ENCODE measurements around the gene ALDH1A3. TPM values are rescaled to one million over a fixed set of nuclear protein-coding genes. Genes with fewer than 3 reads are reported as not detected.

ALDH1A3 gene
- polyA plus RNA-seq, 3 donors = 3.3 to 4.7 (median 4.3) TPM

DNA sequence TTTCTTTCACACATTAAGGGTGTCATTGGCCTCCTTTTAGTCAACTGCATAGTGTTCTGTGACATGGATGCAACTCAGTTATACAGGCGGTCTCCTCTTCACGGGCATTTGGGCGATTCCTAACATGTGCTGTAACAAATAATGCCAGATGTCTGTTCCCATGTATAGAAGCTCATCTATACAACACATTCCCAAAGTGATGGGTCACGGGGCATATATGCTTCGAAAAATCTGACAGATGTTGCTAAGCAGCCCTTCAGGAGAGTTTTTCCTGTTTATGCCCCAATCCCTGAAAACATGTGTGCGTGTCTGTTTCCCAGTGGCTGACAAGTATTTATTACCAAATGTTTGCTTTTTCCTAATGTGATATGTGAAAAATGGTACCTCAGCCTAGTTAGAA is 65.4 kb downstream of the ALDH1A3 start:
- DNase-seq (ENCODE audit: low read depth in 3 of 3, low spot score in 2 of 3) = no peak

DNA sequence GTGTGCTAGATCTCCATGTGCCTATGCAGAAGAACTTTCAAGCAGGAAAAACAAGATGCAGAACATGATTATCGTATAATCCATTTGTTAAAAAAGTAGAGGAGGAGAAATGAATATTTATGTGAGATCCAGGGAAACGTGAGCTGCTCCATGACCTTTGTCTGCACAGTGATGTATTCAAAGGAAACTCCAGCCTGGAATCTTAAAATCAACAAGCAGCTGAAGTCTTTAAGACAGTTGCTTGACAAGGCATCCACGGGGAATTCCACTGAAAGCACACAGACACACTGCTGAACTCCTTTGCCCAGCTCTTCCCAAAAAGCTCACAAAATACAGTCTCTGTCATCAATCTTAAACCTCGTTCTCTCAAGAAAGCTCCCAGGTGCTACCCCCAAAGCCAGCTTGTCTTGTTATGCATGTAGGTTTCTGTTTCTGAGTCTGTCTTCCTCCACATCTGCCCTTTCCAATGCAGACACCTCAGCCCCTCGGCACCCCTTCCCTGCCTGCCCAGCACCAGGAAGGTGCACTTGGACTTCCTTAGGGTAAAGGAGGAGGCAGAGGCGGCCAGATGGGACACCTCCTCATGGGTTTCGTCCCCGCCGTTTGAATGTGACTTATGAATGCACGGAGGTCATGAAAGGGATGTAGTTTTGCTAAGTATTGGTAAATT is 68.3 kb downstream of the ALDH1A3 start:
- no peak for DNase-seq (ENCODE audit: low read depth in 3 of 3, low spot score in 2 of 3)

- DNase-seq (ENCODE audit: low read depth in 3 of 3, low spot score in 2 of 3) = no peak
Measured at GRCh38 chr15:100948430-100948762, 68.8 kb downstream of the ALDH1A3 start.

DNA sequence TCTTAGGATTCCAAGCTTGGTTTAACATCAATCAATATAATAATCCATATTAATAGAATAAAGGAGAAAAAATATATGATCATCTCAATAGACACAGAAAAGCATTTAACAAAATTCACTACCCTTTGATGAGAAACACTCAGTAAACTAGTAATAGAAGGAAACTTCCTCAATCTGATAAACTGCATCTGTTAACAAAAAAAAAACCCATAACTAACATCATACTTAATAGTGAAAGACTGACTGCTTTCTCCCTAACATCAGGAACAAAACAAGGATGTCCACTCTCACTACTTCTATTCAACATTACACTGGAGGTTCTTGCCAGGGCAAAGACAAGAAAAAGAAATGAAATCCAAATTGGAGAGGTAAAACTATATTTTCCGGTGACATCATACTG is 70.1 kb downstream of the ALDH1A3 start:
- no peak for DNase-seq (ENCODE audit: low read depth in 3 of 3, low spot score in 2 of 3)

DNA sequence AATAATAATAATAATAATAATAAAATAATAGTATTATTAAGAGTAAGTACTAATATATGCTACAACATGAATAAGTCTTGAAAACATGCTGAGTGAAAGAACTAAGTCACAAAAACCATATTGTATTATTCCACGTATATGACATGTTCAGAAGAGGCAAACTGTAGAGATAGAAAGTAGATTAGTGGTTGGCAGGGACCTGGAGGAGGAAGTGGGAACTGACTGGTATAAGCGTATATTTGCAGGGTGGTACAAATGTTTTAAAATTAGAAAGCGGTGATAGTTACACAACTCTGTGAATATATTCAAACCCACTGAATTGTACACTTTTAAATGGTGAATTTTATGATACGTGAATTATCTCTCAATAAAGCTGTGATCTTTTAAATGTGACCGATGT is 72.3 kb downstream of the ALDH1A3 start:
- no peak for DNase-seq (ENCODE audit: low read depth in 3 of 3, low spot score in 2 of 3)

- DNase-seq (ENCODE audit: low read depth in 3 of 3, low spot score in 2 of 3) = no peak
Measured at GRCh38 chr15:100952566-100952965, 72.9 kb downstream of the ALDH1A3 start.

DNA sequence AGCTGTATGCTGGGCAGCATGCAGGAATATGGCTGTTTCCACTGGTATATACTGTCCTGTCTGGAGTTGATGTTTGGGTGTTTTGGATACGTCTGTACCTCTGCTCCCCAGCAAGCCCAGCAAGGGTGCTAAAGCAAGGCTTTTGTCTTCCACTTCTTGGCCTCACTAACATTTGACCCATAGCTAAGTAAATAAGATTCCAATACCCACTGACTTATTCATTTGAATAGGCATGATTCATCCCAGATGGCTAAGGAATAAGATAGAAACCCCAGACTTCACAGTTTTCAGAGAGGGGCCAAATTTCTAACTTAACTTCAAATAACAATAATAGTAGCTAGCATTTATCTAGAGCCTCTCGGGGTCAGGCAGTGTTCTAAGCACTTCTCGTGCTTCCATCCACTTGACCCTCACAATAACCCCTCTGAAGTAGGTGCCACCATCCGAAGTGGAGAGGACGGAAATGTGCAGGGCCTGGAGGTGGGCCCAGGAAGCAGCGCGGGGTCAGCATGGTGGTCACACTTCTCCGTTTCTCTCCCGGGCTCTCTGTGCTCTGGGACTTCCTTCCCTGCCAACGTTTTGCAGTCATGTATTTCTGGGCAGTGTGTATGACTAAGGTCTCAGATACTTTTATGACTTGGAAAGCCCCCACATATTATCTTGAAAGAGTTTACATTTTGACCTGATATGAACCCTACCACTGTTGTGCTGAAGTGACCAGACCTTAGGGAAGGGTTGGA is 78.9 kb downstream of the ALDH1A3 start:
- DNase-seq (ENCODE audit: low read depth in 3 of 3, low spot score in 2 of 3) = no peak

GRCh38 chr15:100959066-100960050 is 79.7 kb downstream of the ALDH1A3 start:
- no peak for DNase-seq (ENCODE audit: low read depth in 3 of 3, low spot score in 2 of 3)

Other genes with a start within 250 kb of the ALDH1A3 start
- 1 to 10 TPM; 1.7 to 3.6 (median 3.1) TPM for gene LRRK1, start 39.5 kb downstream of the ALDH1A3 start, polyA plus RNA-seq (ENCODE audit: insufficient read length in 3 of 3)